Measurements from ENCODE around the gene ADCY3.

Gene ADCY3

GRCh38 chr2:24877067-24877466 is 43.0 kb downstream of the ADCY3 start:
- Histone ChIP-seq H4K20me1 (ENCODE audit: insufficient read depth, low read length) (peaks cover 60% of the 10 kb centered on the region), H3K4me3 (ENCODE audit: low read depth in 1 of 2, low read length in 2 of 2) (no peak overlapping the region), H3K79me2 (ENCODE audit: insufficient read depth, low read length) (peaks cover 51% of the 10 kb centered on the region), H3K27me3 (ENCODE audit: insufficient read depth, low read length, poor library complexity) (no peaks in the 10 kb centered on the region), H3K9ac (ENCODE audit: low read depth, low read length) (no peak overlapping the region), H3K4me2 (ENCODE audit: insufficient read depth, low read length) (no peak overlapping the region), H3K4me1 (ENCODE audit: insufficient read depth, low read length) (no peaks in the 10 kb centered on the region), H3K27ac (ENCODE audit: low read length) (no peak overlapping the region), H3K9me3 (ENCODE audit: insufficient read depth, low read length, severe bottlenecking) (no peaks in the 10 kb centered on the region), H2AFZ (ENCODE audit: low read depth, low read length) (no peak overlapping the region), H3K36me3 (ENCODE audit: insufficient read depth, low read length) (peaks cover 31% of the 10 kb centered on the region)
- no peak for DNase-seq
- no peak for ATAC-seq (ENCODE audit: insufficient read depth, low read depth)
- TF ChIP-seq CTCF (IDR thresholded peaks at IDR 0.05; ENCODE audit: borderline replicate concordance, extremely low read depth, low read length, poor library complexity, severe bottlenecking) (no peak), EZH2 (IDR thresholded peaks at IDR 0.05; ENCODE audit: borderline replicate concordance, low read depth, low read length, severe bottlenecking) (no peak)

GRCh38 chr2:24875901-24876300 is 44.1 kb downstream of the ADCY3 start:
- TF ChIP-seq CTCF (IDR thresholded peaks at IDR 0.05; ENCODE audit: borderline replicate concordance, extremely low read depth, low read length, poor library complexity, severe bottlenecking): no peak
- no peak for TF ChIP-seq EZH2 (IDR thresholded peaks at IDR 0.05; ENCODE audit: borderline replicate concordance, low read depth, low read length, severe bottlenecking)
- peaks cover 41% of the 10 kb centered on the region for H3K79me2 ChIP-seq (ENCODE audit: insufficient read depth, low read length)
- no peak overlapping the region for H3K9ac ChIP-seq (ENCODE audit: low read depth, low read length)
- H2AFZ ChIP-seq (ENCODE audit: low read depth, low read length): no peak overlapping the region
- peaks cover 35% of the 10 kb centered on the region for H3K36me3 ChIP-seq (ENCODE audit: insufficient read depth, low read length)
- ATAC-seq (ENCODE audit: insufficient read depth, low read depth) (no peak), DNase-seq (no peak)
- no peak overlapping the region for H3K4me3 ChIP-seq (ENCODE audit: low read depth in 1 of 2, low read length in 2 of 2)
- H3K4me2 ChIP-seq (ENCODE audit: insufficient read depth, low read length): no peak overlapping the region
- H3K27me3 ChIP-seq (ENCODE audit: insufficient read depth, low read length, poor library complexity): no peaks in the 10 kb centered on the region
- H3K9me3 ChIP-seq (ENCODE audit: insufficient read depth, low read length, severe bottlenecking): no peaks in the 10 kb centered on the region
- no peaks in the 10 kb centered on the region for H3K4me1 ChIP-seq (ENCODE audit: insufficient read depth, low read length)
- H4K20me1 ChIP-seq (ENCODE audit: insufficient read depth, low read length): peaks cover 59% of the 10 kb centered on the region
- H3K27ac ChIP-seq (ENCODE audit: low read length): no peak overlapping the region

GRCh38 chr2:24875272-24875671 is 44.8 kb downstream of the ADCY3 start:
- H2AFZ ChIP-seq (ENCODE audit: low read depth, low read length): no peak overlapping the region
- ATAC-seq (ENCODE audit: insufficient read depth, low read depth) (no peak), DNase-seq (no peak)
- peaks cover 56% of the 10 kb centered on the region for H4K20me1 ChIP-seq (ENCODE audit: insufficient read depth, low read length)
- peaks cover 39% of the 10 kb centered on the region for H3K36me3 ChIP-seq (ENCODE audit: insufficient read depth, low read length)
- no peaks in the 10 kb centered on the region for H3K9me3 ChIP-seq (ENCODE audit: insufficient read depth, low read length, severe bottlenecking)
- H3K4me1 ChIP-seq (ENCODE audit: insufficient read depth, low read length): no peaks in the 10 kb centered on the region
- H3K4me3 ChIP-seq (ENCODE audit: low read depth in 1 of 2, low read length in 2 of 2): no peak overlapping the region
- no peak overlapping the region for H3K9ac ChIP-seq (ENCODE audit: low read depth, low read length)
- no peak overlapping the region for H3K27ac ChIP-seq (ENCODE audit: low read length)
- H3K4me2 ChIP-seq (ENCODE audit: insufficient read depth, low read length): no peak overlapping the region
- H3K79me2 ChIP-seq (ENCODE audit: insufficient read depth, low read length): peaks cover 37% of the 10 kb centered on the region
- no peaks in the 10 kb centered on the region for H3K27me3 ChIP-seq (ENCODE audit: insufficient read depth, low read length, poor library complexity)
- TF ChIP-seq EZH2 (IDR thresholded peaks at IDR 0.05; ENCODE audit: borderline replicate concordance, low read depth, low read length, severe bottlenecking) (no peak), CTCF (IDR thresholded peaks at IDR 0.05; ENCODE audit: borderline replicate concordance, extremely low read depth, low read length, poor library complexity, severe bottlenecking) (no peak)

- no peaks in the 10 kb centered on the region for H3K9me3 ChIP-seq (ENCODE audit: insufficient read depth, low read length, severe bottlenecking)
- H2AFZ ChIP-seq (ENCODE audit: low read depth, low read length): no peak overlapping the region
- H3K27ac ChIP-seq (ENCODE audit: low read length): no peak overlapping the region
- TF ChIP-seq EZH2 (IDR thresholded peaks at IDR 0.05; ENCODE audit: borderline replicate concordance, low read depth, low read length, severe bottlenecking) (no peak), CTCF (IDR thresholded peaks at IDR 0.05; ENCODE audit: borderline replicate concordance, extremely low read depth, low read length, poor library complexity, severe bottlenecking) (no peak)
- no peak overlapping the region for H3K9ac ChIP-seq (ENCODE audit: low read depth, low read length)
- no peak overlapping the region for H3K4me3 ChIP-seq (ENCODE audit: low read depth in 1 of 2, low read length in 2 of 2)
- H3K36me3 ChIP-seq (ENCODE audit: insufficient read depth, low read length): peaks cover 40% of the 10 kb centered on the region
- ATAC-seq (ENCODE audit: insufficient read depth, low read depth) (no peak), DNase-seq (no peak)
- H3K79me2 ChIP-seq (ENCODE audit: insufficient read depth, low read length): peaks cover 26% of the 10 kb centered on the region
- no peaks in the 10 kb centered on the region for H3K4me1 ChIP-seq (ENCODE audit: insufficient read depth, low read length)
- no peaks in the 10 kb centered on the region for H3K27me3 ChIP-seq (ENCODE audit: insufficient read depth, low read length, poor library complexity)
- no peak overlapping the region for H3K4me2 ChIP-seq (ENCODE audit: insufficient read depth, low read length)
- H4K20me1 ChIP-seq (ENCODE audit: insufficient read depth, low read length): peaks cover 53% of the 10 kb centered on the region
Observed at GRCh38 chr2:24874035-24874434, 46.0 kb downstream of the ADCY3 start.

Data from DND-41 (cell line).